ENCODE measurements around the gene JAKMIP1. TPM values are rescaled to one million over a fixed set of nuclear protein-coding genes. Genes with fewer than 3 reads are reported as not detected.
A peak's percentile ranks its signal among the peaks of the same experiment; 100 is the strongest.
"Not testable (repeated sequence)": the region's sequence is repeated elsewhere in the genome, so short reads cannot be mapped to it uniquely, and the experiment has no call there.

The JAKMIP1 gene
- total RNA-seq, 1 donor from 2014 or later: not detected

GRCh38 chr4:5999356-5999755 is 201.0 kb downstream of the JAKMIP1 start:
- no peak for DNase-seq (ENCODE audit: low read depth)
- no peak overlapping the region for H3K4me3 ChIP-seq (ENCODE audit: low read depth, low read length)
- TF ChIP-seq, protein P1, sequence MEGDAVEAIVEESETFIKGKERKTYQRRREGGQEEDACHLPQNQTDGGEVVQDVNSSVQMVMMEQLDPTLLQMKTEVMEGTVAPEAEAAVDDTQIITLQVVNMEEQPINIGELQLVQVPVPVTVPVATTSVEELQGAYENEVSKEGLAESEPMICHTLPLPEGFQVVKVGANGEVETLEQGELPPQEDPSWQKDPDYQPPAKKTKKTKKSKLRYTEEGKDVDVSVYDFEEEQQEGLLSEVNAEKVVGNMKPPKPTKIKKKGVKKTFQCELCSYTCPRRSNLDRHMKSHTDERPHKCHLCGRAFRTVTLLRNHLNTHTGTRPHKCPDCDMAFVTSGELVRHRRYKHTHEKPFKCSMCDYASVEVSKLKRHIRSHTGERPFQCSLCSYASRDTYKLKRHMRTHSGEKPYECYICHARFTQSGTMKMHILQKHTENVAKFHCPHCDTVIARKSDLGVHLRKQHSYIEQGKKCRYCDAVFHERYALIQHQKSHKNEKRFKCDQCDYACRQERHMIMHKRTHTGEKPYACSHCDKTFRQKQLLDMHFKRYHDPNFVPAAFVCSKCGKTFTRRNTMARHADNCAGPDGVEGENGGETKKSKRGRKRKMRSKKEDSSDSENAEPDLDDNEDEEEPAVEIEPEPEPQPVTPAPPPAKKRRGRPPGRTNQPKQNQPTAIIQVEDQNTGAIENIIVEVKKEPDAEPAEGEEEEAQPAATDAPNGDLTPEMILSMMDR (conservative IDR thresholded peaks at IDR 0.05; ENCODE audit: low read depth, low read length): no peak

DNA sequence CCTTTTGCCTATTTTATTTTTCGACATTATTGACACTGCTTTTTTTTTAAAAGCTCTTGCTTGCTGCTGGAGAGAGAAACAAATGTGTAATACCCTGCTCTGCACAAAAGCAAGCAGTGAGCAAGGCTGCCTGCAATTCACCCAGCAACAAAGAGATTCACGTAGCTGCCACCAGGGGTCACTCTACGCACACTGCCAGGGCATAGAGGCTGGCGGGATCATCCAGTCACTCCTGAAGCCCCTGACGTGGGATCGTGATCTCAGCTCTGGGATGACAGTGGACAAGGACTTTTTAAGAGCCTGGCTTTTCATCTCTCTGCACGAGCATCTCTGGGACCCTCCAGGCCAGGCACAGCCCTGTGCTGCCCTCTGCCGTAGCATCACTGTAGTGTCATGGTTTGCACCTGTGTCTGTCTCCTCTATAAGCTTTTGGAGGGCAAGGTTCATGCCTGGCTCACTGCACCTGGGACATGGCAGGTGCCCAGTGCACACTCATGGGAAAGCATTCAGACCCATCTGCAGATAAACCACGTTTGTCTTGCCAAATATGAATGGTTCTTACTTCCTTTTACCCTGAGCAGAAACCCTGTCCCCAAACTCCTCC is 201.9 kb downstream of the JAKMIP1 start:
- TF ChIP-seq, protein P1 (conservative IDR thresholded peaks at IDR 0.05; ENCODE audit: low read depth, low read length): peak; percentile 98
- no peak for DNase-seq (ENCODE audit: low read depth)
- no peak overlapping the region for H3K4me3 ChIP-seq (ENCODE audit: low read depth, low read length)

DNA sequence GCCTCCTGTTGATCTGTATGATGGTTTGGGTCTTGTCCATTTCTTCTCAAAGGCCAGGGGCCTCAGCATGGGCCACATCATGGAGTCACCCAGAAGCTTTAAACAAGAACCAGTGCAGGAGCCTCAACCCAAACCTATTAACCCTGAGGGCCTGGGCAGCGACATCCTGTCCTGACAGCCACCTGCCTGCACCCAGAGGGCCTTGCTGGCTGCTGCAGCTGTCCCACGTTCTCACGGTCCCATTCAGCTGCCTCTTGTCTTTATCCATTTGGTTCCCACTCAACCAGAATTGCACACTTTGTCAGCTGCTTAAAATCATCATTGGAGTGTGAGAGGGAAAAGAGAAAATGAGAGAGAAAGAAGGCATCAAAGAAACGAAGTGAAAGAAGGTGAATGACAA is 203.7 kb downstream of the JAKMIP1 start:
- no peak overlapping the region for H3K4me3 ChIP-seq (ENCODE audit: low read depth, low read length)
- TF ChIP-seq, protein P1 (conservative IDR thresholded peaks at IDR 0.05; ENCODE audit: low read depth, low read length): no peak
- DNase-seq (ENCODE audit: low read depth): no peak

GRCh38 chr4:5995901-5996623 is 204.3 kb downstream of the JAKMIP1 start:
- TF ChIP-seq, protein P1 (conservative IDR thresholded peaks at IDR 0.05; ENCODE audit: low read depth, low read length): no peak
- no peak for DNase-seq (ENCODE audit: low read depth)
- H3K4me3 ChIP-seq (ENCODE audit: low read depth, low read length): no peak overlapping the region

DNA sequence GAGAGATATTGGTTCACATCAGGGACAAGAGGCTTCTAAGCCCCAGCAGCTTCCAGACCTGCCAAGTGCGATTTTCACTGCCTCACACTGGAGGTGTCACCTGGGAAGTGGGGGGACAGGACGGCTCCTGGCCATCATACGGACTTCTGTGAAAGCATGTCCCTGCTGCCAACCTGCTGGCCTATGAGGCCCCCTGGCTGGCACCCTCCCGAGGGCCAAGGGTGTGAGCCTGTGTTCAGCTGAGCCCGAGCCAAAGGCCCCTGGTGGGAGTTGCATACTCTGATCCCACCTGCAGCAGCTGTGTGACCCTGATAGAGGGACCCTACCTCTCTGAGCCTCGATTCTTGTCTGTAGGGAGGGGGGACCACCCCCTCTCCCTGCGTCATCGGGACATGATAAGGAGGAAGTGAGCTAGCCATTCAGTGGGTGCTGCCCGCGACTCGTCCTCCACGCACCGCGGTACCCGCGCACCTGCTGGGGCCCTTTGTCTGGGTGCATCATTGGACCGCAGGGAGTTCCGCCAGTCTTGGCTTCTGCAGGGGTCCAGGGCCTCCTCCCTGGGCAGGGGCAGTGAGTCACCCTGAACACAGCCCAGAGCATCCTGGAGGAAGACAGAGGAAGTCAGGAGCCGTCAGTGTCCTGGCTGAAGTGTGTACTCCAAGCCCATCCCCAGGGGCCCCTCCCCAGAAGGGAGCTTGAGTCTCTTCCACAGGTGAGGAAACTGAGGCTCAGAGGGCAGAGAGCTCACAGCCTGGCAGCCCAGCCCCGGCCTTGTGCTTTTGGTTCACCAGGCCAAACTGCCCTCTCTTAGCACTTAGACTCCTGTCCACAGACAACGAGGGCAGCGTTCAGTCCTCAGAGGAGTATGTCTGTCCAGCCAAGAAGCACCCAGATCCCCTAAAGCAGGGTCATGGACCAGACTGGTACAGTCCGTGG is 206.2 kb downstream of the JAKMIP1 start:
- no peak overlapping the region for H3K4me3 ChIP-seq (ENCODE audit: low read depth, low read length)
- no peak for DNase-seq (ENCODE audit: low read depth)
- TF ChIP-seq, protein P1 (conservative IDR thresholded peaks at IDR 0.05; ENCODE audit: low read depth, low read length): no peak

DNA sequence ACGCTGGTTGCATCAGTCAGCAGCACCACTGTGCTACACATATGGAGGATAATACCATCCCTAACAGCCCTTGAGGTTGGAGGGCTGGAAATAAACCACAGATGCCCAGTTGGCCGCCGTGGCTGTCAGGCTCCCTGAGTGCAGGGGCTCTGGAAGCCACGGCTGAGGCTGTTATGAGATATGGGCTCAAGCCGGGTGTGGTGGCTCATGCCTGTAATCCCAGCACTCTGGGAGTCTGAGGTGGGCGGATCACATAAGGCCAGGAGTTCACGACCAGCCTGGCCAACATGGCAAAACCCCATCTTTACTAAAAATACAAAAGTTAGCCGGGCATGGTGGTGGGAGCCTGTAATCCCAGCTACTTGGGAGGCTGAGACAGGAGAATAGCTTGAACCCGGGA is 207.0 kb downstream of the JAKMIP1 start:
- H3K4me3 ChIP-seq (ENCODE audit: low read depth, low read length); DNase-seq (ENCODE audit: low read depth): not testable (repeated sequence)

DNA sequence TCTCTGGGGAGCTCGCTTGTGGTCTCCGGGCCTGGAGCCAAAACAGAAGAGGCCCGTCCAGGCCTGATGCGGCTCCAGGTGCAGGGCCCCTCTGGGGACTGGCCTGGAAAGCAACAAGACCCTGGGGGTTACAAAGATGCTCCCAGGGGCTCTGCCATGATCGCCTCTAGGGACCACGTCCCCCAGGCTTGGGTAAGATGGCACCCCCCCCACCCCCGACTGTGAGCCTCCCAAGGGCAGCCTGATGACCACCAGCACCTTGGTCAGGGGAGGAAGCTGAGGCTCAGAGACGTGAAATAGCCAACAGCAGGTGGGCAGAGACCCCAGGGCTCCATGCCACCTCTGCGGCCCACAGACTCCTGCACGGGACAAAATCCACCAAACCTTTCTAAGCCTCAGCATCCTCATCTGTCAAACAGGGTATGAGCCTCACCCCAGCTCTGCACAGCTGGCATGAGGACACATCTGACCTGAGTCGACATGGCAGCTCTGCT is 207.5 kb downstream of the JAKMIP1 start:
- no peak for DNase-seq (ENCODE audit: low read depth)
- TF ChIP-seq, protein P1 (conservative IDR thresholded peaks at IDR 0.05; ENCODE audit: low read depth, low read length): no peak
- H3K4me3 ChIP-seq (ENCODE audit: low read depth, low read length): no peak overlapping the region

Data from epithelial cell of proximal tubule (primary cell).